ENCODE measurements around the gene HM13.

HM13 gene

GRCh38 chr20:31489152-31489551, 25.1 kb upstream of the HM13 start:
- no peak overlapping the region for H3K4me3 ChIP-seq (ENCODE audit: low read length)
- H3K4me1 ChIP-seq (ENCODE audit: control insufficient read depth, low read length): no peaks in the 10 kb centered on the region
- no peak for TF ChIP-seq EZH2phosphoT487 (IDR thresholded peaks at IDR 0.05; ENCODE audit: borderline replicate concordance, low read length)
- TF ChIP-seq, protein P1, sequence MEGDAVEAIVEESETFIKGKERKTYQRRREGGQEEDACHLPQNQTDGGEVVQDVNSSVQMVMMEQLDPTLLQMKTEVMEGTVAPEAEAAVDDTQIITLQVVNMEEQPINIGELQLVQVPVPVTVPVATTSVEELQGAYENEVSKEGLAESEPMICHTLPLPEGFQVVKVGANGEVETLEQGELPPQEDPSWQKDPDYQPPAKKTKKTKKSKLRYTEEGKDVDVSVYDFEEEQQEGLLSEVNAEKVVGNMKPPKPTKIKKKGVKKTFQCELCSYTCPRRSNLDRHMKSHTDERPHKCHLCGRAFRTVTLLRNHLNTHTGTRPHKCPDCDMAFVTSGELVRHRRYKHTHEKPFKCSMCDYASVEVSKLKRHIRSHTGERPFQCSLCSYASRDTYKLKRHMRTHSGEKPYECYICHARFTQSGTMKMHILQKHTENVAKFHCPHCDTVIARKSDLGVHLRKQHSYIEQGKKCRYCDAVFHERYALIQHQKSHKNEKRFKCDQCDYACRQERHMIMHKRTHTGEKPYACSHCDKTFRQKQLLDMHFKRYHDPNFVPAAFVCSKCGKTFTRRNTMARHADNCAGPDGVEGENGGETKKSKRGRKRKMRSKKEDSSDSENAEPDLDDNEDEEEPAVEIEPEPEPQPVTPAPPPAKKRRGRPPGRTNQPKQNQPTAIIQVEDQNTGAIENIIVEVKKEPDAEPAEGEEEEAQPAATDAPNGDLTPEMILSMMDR (IDR thresholded peaks at IDR 0.05; ENCODE audit: low read depth, low read length, poor library complexity, severe bottlenecking): no peak
- no peaks in the 10 kb centered on the region for H3K36me3 ChIP-seq (ENCODE audit: control insufficient read depth, low read length)
- H3K4me2 ChIP-seq (ENCODE audit: low read length): no peak overlapping the region
- no peaks in the 10 kb centered on the region for H4K20me1 ChIP-seq (ENCODE audit: control insufficient read depth, insufficient read depth, low read depth, low read length)
- H3K27ac ChIP-seq (ENCODE audit: low read depth, low read length): no peak overlapping the region
- H3K79me2 ChIP-seq (ENCODE audit: control insufficient read depth, low read length): no peaks in the 10 kb centered on the region
- no peaks in the 10 kb centered on the region for H3F3A ChIP-seq (ENCODE audit: control insufficient read depth, insufficient read depth)
- no peaks in the 10 kb centered on the region for H3K9me2 ChIP-seq (replicated peaks; ENCODE audit: control insufficient read depth, low read length)
- H3K9me3 ChIP-seq (ENCODE audit: control insufficient read depth, insufficient read depth, low read length): no peaks in the 10 kb centered on the region
- no peaks in the 10 kb centered on the region for H3K27me3 ChIP-seq (ENCODE audit: control insufficient read depth, low read length)

DNA sequence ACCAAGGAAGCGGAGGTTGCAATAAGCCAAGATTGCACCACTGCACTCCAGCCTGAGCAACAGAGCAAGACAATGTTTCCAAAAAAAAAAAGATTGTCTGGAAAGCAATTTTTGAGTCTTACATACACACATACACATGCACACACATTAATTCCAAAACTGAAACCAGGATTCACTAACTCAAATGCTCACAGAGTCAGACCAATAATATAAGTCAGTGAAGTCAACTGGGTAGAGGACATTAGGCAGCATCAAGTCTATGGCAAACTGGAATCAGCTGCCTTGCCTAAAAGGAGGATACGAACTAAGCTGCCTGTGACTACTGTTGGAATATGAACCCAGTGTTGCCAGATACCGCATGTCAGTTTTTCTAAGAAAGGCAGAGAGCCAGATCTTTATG, 23.5 kb upstream of the HM13 start:
- Histone ChIP-seq H3K79me2 (ENCODE audit: control insufficient read depth, low read length) (no peaks in the 10 kb centered on the region), H3F3A (ENCODE audit: control insufficient read depth, insufficient read depth) (no peaks in the 10 kb centered on the region), H3K27me3 (ENCODE audit: control insufficient read depth, low read length) (0 out of 2 replicates have a peak, but pooled peaks cover 5% of the 10 kb centered on the region), H3K36me3 (ENCODE audit: control insufficient read depth, low read length) (no peaks in the 10 kb centered on the region), H3K9me2 (replicated peaks; ENCODE audit: control insufficient read depth, low read length) (no peaks in the 10 kb centered on the region), H3K4me3 (ENCODE audit: low read length) (no peak overlapping the region), H3K27ac (ENCODE audit: low read depth, low read length) (no peak overlapping the region), H3K4me2 (ENCODE audit: low read length) (no peak overlapping the region), H4K20me1 (ENCODE audit: control insufficient read depth, insufficient read depth, low read depth, low read length) (no peaks in the 10 kb centered on the region), H3K4me1 (ENCODE audit: control insufficient read depth, low read length) (no peaks in the 10 kb centered on the region), H3K9me3 (ENCODE audit: control insufficient read depth, insufficient read depth, low read length) (no peaks in the 10 kb centered on the region)
- TF ChIP-seq, protein P1 (IDR thresholded peaks at IDR 0.05; ENCODE audit: low read depth, low read length, poor library complexity, severe bottlenecking): no peak
- no peak for TF ChIP-seq EZH2phosphoT487 (IDR thresholded peaks at IDR 0.05; ENCODE audit: borderline replicate concordance, low read length)

DNA sequence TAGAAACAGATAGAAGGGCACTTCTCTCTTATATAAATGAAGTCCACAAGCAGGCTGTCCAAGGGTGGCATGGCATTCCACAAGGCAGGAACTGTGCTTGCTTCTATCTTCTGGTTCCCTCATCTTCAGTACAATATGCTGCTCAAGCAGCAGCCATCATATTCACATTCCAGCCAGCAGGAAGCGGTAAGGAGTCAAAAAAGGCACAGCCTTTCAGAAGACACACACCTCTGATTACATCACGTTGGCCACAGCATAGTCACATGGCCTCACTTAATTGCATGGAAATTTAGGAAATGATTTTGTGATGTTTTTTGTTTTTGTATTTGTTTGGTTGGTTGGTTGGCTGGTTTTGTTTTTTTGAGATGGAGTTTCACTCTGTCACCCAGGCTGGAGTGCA, 20.1 kb upstream of the HM13 start:
- Histone ChIP-seq H3K4me3 (ENCODE audit: low read length) (no peak overlapping the region), H4K20me1 (ENCODE audit: control insufficient read depth, insufficient read depth, low read depth, low read length) (no peaks in the 10 kb centered on the region), H3K9me3 (ENCODE audit: control insufficient read depth, insufficient read depth, low read length) (no peaks in the 10 kb centered on the region), H3K79me2 (ENCODE audit: control insufficient read depth, low read length) (no peaks in the 10 kb centered on the region), H3K9me2 (replicated peaks; ENCODE audit: control insufficient read depth, low read length) (no peaks in the 10 kb centered on the region), H3F3A (ENCODE audit: control insufficient read depth, insufficient read depth) (no peaks in the 10 kb centered on the region), H3K36me3 (ENCODE audit: control insufficient read depth, low read length) (no peaks in the 10 kb centered on the region), H3K27ac (ENCODE audit: low read depth, low read length) (no peak overlapping the region), H3K4me1 (ENCODE audit: control insufficient read depth, low read length) (no peaks in the 10 kb centered on the region), H3K27me3 (ENCODE audit: control insufficient read depth, low read length) (0 out of 2 replicates have a peak, but pooled peaks cover 10% of the 10 kb centered on the region), H3K4me2 (ENCODE audit: low read length) (no peak overlapping the region)
- TF ChIP-seq, protein P1 (IDR thresholded peaks at IDR 0.05; ENCODE audit: low read depth, low read length, poor library complexity, severe bottlenecking): peak; percentile 24
- TF ChIP-seq EZH2phosphoT487 (IDR thresholded peaks at IDR 0.05; ENCODE audit: borderline replicate concordance, low read length): no peak
